IPS DF 4.7 (cell line): ENCODE measurements around the gene INTS11.

Experiments
- DNase-seq: peaks from one replicate; pipeline ENCODE4 v3.0.0-alpha.2; 2013; ENCODE audit warnings: low spot score; ENCODE audit errors: extremely low read depth

INTS11 gene

GRCh38 chr1:1312450-1313314, 11.8 kb downstream of the INTS11 start:
- DNase-seq = no peak

GRCh38 chr1:1311107-1312104, 13.1 kb downstream of the INTS11 start:
- DNase-seq = no peak

GRCh38 chr1:1310476-1311053, 13.9 kb downstream of the INTS11 start:
- DNase-seq = no peak

GRCh38 chr1:1310109-1310385, 14.4 kb downstream of the INTS11 start:
- DNase-seq = no peak

DNA sequence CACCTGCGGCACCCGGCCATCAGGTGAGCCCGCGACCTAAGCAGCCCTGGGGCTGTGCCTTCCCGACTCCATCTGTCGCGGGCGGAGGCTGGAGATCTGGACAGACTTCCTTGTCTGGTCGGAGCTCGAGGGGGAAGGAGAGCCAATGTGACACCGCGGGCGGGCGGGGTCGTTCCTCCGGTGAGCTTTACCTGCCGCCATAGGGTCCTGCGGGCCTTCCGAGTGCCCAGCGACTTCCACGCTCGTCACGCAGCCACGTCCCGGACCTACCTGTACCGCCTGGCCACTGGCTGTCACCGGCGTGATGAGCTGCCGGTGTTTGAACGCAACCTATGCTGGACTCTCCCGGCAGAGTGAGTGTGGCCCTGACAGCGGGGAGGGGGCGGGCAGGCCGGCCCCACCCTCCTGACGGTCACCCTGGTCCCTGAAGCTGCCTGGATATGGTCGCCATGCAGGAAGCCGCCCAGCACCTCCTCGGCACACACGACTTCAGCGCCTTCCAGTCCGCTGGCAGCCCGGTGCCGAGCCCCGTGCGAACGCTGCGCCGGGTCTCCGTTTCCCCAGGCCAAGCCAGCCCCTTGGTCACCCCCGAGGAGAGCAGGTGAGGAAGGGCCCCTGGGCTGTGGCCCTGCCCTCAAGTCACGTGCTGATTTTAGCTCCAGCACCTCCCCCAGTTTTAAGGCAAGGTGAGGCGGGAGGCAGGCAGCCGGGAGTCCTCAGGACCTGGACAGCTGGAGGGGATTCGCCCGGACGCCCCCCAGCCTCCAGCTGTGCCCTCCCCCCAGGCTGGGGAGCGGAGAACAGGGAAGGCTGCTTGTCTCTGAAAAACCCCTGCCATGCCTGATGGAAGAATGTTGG, 15.0 kb downstream of the INTS11 start:
- no peak for DNase-seq

DNA sequence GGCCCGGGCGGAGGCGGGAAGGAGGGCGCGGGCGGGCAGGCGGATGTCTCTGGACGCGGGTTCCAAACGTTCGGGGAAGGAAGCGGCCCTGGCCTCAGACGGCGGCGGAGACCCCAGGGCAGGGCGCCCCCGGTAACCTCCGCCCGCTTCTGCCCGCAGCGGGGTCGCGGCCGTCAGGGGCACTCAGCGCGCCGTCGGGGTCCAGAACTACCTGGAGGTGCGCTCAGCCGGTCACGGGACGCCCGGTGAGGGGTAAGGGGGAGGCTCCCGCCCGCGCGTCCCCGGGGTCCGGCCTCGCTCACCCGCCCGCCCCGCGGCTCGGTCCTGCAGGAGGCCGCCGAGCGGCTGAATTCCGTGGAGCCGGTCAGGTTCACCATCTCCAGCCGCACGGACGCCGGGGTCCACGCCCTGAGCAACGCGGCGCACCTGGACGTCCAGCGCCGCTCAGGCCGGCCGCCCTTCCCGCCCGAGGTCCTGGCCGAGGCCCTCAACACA, 15.7 kb downstream of the INTS11 start:
- DNase-seq = no peak

- no peak for DNase-seq
These were observed 16.3 kb downstream of the INTS11 start, which contains the start of the genes ACAP3 and PUSL1 for GRCh38 chr1:1307923-1308755. ACAP3 (minus strand) TSS chr1:1307930; CDS start chr1:1307815, 115 bp downstream. PUSL1 (plus strand) TSS chr1:1308597; CDS start chr1:1308644, 47 bp downstream.

- DNase-seq = no peak
These were observed 17.1 kb downstream of the INTS11 start for GRCh38 chr1:1307261-1307922.

DNA sequence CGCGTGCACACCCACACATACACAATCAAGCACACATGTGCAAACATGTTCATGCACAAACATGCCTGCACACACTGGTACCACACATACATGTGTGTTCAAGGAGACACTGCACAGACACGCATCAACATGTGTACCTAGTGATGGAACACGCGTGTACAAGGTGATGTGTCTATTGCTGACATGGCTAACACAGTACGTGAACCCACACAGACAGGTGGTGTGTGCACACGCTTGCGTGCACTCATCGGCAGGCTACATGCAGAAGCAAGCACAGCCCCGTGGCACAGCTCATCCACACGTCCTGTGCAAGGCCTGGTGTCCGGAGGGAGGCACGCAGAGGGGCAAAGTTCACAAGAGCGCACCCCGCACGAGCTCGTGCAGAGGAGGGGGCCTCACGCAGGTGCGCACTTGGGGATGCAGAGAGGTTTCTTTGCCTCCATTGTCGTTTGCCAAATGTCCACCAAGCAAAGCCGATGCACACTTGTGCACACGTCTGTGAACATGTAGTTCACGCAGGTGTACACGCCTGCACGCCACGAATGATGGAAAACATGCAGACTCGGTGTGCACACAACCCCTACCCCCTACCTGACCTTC, 17.7 kb downstream of the INTS11 start:
- no peak for DNase-seq

DNA sequence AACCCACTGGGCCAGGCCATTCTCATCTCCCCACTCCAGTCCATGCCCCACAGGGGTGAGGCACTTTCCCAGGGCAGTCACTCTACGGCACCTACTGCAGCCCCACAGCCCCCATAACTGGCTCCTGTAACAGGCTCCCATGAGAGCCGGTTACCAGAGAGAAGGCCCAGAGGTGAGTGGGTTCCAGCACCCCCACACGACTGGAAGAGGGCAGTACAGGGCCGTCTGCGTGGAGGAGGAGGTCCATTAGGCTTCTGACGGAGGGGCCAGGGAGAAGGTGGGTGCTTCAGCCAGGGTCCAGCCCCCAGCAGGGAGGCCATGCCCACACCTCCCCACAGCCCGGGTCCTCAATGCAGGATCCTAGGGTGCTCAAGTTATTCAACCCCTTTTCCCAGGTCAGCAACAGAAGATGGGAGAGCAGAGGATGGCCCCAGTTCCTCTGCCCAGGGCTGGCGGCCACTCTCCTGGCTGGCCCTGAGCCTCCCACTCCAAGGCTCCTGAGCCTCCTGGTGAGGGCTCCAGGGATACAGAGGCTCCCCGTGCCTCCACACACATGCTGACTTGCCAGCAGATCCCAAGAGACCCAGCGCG, 18.3 kb downstream of the INTS11 start:
- no peak for DNase-seq

DNA sequence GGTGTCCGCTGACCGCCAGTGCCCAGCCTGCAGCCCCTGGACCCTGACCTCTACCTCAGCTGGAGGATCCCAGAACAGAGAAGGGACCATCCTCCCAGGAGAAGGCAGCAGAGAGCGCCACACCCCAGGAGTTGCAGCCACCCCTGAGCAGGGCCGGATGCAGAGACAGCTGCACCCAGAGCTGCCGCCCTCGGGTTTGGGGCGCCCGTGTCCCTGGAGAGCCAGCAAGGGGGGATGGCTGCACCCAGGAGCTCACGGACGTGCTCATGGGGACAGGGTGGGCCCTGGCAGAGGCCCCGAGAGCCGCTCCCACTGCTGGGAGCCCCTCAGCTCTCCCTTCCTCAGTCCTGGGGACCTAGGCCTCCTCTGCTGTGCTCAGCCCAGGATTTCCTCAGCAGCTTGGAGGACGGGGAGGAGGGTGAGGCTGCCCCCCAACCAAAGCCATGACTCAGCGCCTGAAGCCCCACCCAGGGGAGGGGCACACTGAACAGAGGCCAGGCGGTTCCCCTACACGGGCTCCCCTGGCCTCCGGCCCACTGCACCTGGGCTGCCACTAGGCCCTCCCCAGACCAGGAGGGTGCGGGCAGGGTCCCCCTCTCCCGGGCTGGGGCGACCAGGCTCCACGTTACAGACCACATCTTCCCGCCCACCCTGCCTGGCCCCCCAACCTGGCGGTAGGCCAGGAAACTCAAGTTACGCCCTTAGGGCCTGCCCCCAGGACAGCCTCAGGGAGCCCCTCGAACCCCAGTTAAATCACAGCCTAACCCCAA, 19.0 kb downstream of the INTS11 start:
- no peak for DNase-seq

DNA sequence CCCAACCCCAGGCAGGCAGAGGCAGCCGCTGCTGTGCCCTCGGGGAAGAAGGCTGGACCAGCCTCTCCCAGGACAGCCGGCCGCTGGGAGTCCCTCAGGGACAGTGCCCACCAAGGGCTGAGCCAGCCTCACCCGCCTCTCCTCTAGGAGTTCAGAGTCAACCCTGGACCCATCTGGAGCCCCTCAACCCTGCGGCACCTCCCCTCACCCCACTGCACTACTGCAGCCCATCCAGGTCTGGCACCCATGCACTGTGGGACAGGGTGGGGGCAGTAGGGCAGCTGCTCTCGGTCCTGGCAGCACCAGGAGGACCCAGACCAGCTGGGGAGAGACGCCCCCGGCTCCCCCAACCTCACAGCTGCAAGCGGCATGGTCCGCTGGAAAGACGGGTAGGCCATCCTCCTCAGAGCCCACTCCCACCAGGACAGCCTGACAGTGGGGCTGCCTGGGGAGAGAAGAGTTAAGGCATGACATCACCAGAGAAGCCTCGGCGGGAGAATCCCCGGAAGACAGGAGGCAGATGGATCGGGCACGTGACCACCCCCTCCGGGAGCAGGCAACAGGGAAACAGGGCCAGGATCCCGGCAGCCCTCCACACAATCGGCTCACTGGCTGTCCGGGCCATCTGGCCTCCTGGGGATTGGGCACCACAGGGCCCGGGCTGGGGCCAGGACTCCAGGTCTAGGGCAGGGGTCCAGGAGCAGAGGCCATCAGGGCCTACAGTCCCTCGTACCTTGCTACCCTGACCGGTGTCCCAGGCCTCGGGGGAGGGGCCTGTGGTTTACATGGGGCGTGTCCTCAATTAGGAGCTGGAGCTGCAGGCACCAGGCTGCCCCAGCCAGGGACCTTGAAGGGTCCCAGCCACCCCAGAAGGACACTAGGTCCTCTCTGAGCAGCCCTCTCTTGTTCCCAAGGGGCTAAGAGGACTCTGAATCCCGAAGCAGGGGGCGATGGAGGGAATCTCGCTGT, 19.8 kb downstream of the INTS11 start:
- no peak for DNase-seq

DNA sequence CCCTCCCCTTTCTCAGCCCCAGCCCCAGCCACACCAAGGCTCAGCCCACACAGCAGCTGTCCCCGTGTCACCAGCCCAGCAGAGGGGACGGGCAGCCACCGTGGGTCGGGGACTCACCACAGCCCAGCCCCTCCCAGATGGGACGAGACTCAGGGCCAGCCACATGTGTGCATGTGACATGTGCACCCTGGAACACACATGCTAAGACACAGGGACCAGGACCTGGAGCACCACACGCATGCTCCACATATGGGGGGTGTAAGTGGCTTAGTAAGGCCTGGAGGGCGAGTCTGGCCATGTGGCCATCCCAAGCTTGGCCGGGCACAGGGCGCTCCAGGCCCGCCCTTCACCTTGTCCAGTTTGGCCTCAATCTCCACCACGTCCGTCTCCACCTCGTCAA, 20.7 kb downstream of the INTS11 start:
- no peak for DNase-seq

DNA sequence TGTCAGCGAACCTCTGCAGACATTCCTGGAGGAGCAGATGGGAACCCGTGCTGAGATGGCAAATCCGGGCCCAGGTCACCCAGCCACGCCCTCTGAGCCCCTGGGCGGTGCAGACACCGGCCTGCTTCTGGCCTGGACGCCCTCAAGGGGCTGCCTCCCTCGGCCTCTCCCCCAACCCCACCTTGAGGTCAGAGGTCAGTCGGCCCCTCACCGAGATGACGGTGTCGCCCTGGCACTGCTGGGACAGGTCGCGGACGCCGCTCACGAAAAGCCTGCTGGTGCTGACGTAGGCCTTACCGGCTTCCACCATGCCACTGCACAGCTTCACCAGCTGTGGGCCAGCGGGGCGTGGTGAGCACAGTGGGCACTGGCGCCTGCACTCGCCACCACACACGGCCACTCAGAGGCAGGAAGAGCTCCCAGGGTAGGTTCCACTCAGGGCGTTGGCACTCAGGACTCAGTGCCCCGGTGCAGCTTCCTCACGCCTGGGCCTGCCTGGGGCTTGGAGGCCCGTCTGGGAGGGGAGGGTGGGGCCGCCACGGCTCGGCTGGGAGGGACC, 21.4 kb downstream of the INTS11 start:
- DNase-seq = no peak

GRCh38 chr1:1302006-1302430, 22.4 kb downstream of the INTS11 start:
- no peak for DNase-seq

- DNase-seq = no peak
These were observed 24.1 kb downstream of the INTS11 start for GRCh38 chr1:1300352-1300739.
